GM19463 (cell line): Measurements from ENCODE around the gene NCKAP5L.
A peak's percentile ranks its signal among the peaks of the same experiment; 100 is the strongest.

Source experiments
- ATAC-seq: cut with Tn5 transposase; IDR thresholded peaks from one replicate; pipeline ENCODE4 v1.9.1; 2021; ENCODE audit warnings: mild to moderate bottlenecking, moderate library complexity; ENCODE audit not compliant: unreplicated experiment

Gene NCKAP5L

DNA sequence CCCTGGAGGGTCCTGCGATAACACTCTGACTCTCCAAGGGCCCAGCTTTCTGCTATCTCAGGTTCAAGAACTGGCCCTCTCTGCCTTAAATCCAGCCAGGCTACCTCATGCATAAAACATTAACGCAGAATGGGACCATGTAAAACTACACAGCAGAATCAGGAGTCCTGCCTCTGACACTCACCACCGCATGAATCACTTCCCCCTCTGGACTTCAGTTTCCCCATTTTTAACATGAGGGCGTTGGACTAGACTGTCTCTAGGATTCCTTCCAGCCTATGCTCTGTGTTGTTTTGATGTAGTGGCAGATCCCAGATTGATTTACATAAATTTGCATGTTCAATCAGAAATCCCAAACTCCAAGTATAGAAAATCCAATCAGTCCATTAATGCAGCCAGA lies 3.3 kb downstream of the NCKAP5L start:
- ATAC-seq, result no peak

GRCh38 chr12:49824416-49824815 lies 3.8 kb downstream of the NCKAP5L start:
- ATAC-seq, result no peak

DNA sequence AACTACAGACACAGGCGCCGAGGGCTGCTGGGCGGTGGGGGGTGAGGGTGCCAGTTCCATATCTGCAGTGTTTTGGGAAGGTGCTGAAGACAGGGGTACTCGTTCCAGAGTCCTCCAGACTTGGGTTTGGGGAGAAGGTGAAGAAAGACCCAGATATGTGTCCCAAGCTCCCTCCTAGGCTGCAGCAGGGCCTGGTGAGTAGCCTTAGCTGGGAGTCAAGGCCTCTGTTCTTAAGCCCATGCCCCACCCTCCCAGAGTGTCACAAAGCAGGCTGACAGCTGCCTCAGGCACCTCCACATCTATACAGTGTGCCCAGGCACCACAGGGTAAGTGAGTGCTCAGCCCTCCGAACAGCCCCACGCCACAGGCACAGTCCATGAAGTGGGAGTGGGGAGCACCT lies 4.3 kb downstream of the NCKAP5L start:
- no peak for ATAC-seq

DNA sequence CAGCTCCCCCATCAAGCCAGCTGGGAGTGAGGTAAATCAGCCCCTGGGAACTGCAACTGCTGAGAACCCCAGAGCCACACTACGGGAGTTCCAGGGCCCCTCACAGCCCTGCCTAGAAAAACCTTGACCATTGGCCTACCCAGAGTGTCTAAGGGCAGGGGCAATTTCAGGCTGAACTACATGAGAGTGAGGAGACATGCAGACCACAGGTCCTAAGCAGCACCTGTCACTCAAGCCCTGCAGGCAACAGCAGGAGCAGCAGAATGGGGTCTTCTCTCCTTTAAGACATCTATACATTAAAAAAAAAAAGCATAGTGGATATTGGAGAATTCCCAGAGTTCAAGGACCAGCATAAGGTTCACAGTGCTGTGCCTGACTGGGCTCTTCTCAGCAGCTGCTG lies 4.9 kb downstream of the NCKAP5L start:
- ATAC-seq, result no peak

DNA sequence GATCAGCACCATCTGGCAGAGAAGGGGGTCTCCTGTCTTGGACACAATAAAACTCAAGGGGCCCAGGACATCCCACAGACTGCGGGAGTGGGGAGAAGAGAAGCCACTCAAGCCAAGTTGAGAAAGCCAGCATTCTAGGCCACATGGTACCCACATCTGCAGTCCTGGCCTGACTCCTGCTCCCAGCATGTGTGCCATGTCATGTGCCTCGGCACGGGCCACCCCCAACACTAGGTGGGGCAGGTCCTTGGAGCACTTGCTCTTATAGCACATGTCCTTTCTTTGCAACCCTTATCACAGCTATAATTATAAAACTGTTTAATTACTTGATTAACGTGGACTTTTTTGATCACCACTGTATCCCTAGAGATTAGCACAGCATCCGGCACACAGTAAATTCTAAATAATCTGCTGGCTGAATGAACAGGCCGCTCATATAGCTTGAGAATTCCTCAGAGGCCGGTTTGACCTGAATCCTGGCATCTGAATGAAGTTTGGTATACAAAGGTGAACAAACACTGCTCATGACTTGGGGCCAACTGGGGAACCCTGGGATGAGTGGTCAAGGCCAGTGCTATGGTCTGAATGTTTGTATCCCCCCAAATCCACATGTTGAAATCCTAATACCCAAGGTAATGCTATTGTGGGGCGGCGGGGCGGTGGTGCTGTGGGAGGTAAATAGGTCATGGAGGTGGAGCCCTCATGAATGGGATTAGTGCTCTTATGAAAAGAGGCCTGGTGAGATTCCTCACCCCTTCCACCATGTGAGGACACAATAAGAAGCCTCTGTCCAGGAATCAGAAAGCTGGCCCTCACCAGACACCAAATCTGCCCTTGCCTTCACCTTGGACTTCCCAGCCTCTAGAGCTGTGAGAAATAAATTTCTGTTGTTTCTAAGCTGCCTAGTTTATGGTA lies 6.6 kb downstream of the NCKAP5L start:
- ATAC-seq, result no peak

DNA sequence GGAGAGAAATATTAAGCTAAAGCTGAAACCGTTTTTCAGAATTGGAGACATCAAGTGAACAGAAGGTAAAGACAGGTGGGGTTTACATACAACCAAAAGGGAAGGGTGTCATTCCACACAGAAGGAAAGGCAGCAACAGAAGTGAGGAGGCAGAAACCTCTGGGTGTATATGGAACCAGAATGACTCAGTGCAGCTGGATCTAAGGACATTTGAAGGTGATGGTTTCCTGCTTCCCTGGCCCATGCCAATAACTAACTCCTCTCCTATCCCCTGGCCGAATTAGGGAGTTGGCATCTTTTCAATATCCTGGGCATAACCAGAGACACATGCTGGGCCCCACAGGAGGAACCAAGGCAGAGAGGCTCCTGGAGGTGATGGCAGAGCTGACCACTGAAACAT lies 8.4 kb downstream of the NCKAP5L start:
- no peak for ATAC-seq

DNA sequence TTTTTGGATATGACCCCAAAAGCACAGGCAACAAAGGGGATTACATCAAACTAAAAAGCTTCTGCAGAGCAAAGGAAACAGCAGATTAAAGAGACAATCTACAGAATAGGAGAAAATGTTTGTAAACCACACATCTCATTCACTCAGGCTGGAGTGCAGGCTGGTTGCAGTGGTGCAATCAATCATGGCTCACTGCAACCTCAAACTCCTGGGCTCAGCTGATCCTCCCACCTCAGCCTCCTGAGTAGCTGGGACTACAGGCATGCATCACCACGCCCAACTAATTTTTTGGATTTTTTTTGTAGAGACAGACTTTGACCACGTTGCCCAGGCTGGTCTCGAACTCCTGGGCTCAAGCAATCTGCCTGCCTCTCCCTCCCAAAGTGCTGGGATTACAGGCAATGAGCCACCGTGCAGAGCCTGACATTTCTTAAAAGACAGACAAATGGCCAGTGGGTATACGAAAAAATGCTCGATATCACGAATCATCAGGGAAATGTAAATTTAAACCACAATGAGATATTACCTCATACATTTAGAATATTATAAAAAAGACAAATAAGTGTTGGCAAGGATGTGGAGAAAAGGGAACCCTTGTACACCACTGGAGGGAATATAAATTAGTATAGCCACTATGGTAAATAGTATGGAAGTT lies 9.8 kb downstream of the NCKAP5L start:
- no peak for ATAC-seq

DNA sequence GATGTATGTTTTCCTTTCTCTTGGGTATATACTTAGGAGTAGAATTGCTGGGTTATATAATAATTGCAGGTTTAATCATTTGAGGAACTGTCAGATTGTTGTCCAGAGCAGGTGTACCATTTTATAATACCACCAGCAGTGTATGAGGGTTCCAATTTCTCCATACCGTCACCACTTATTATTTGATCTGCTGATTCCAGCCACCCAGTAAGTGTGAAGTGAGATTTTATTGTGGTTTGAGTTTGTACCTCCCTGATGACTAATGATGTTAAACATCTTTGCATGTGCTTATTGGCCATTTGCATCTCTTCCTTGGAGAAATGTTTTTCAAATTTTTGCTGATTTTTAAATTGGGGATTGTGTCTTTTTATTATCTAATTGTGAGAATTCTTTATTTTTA lies 15.1 kb downstream of the NCKAP5L start:
- ATAC-seq, result no peak

DNA sequence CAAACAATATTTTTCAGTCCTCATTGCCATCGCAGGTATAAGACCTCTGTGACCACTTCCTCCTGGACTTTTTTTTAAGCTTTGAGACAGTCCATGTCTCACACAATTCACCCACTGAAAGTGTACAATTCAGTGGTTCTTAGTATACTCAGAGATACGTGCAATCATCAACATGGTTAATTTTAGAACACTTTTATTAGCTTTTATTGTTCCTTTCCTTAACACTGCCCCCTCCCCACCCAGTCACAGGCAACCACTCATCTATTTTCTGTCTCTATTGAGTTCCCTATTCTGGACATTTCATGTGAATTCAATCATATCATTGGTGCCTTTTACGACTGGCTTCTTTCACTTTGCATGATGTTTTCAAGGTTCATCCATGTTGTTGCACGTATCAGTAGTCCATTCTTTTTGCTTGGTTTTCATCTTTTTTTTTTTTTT lies 16.2 kb downstream of the NCKAP5L start:
- no peak for ATAC-seq

GRCh38 chr12:49811136-49811535 lies 17.1 kb downstream of the NCKAP5L start:
- ATAC-seq, result peak; percentile 54

DNA sequence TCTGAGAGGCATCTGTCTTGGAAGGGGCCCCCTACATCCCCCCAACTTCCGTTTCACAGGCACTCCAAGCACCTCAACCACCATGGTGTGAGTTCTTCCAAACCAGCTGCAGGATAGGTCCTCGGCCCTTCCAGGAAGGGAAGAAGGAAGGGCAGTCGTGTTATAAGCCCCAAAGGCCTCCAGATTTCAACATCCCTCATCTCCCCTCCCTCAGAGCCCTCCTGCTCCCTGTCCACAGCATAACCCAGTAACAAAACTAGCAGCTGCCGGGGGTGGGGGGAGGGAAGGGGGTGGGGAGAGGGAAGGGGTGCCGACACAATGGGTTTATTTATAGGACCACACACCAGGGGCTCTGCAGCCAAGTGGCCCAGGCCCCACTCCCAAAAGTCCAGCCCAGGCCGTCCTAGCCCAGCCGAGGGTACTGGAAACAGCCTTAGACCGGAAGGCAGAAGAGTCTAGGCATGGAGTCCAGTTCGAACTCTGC lies 18.3 kb downstream of the NCKAP5L start:
- no peak for ATAC-seq

- ATAC-seq, result no peak
These were observed 18.8 kb downstream of the NCKAP5L start for GRCh38 chr12:49809381-49809905.

- ATAC-seq, result no peak
These were observed 19.4 kb downstream of the NCKAP5L start for GRCh38 chr12:49808686-49809380.

- ATAC-seq, result no peak
These were observed 20.1 kb downstream of the NCKAP5L start for GRCh38 chr12:49807991-49808580.

- no peak for ATAC-seq
These were observed 21.3 kb downstream of the NCKAP5L start for GRCh38 chr12:49806877-49807276.

- no peak for ATAC-seq
These were observed 21.8 kb downstream of the NCKAP5L start for GRCh38 chr12:49806321-49806813.

- no peak for ATAC-seq
These were observed 22.8 kb downstream of the NCKAP5L start for GRCh38 chr12:49805409-49805808.

DNA sequence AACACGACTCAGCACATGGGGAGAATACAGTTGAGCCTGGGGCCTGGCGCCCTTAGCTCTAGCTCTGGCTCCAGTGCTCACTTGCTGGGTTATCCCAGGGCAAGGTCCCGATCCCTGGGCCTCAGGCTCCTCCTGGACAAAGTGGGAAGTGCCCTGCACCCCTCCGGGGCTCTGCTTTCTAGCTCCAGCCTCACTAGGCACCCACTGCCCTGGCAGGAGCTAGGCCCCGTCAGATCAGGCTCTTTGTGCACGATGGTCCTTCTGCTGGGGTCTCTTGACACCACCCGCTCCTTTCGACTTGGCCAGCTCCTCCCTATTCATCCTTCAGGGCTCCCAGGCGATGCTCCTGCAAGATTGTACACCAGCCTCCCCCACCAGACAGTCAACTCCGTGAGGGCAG lies 23.4 kb downstream of the NCKAP5L start:
- ATAC-seq, result no peak

GRCh38 chr12:49803693-49804450 lies 24.3 kb downstream of the NCKAP5L start:
- ATAC-seq, result no peak
